ENCODE data around the gene FMNL3. TPM values are rescaled to one million over a fixed set of nuclear protein-coding genes. Genes with fewer than 3 reads are reported as not detected.
"Not testable (repeated sequence)": the region's sequence is repeated elsewhere in the genome, so short reads cannot be mapped to it uniquely, and the experiment has no call there.

FMNL3 gene
- total RNA-seq, 1 experiment from 2014 or later: 3.4 TPM

DNA sequence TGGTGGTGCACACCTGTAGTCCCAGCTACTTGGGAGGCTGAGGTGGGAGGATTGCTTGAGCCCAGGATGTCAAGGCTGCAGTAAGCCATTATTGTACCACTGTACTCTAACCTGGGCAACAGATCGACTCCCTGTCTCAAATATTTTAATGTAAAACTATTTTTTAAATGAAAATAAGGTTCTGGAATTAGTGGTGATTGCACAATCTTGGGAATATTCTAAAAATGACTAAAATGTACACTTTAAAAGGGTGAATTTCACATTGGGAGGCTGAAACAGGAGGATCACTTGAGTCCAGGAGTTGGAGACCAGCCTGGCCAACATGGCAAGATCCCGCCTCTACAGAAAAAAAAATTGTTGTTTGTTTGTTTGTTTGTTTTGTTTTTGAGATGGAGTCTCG, 21.2 kb upstream of the FMNL3 start:
- in situ Hi-C loops (cut with HindIII; ENCODE audit: low pct_unique_long_range_greater_than_20kb, low sequenced_read_pairs): no loop called here
- DNase-seq (ENCODE audit: low read depth): no peak

DNA sequence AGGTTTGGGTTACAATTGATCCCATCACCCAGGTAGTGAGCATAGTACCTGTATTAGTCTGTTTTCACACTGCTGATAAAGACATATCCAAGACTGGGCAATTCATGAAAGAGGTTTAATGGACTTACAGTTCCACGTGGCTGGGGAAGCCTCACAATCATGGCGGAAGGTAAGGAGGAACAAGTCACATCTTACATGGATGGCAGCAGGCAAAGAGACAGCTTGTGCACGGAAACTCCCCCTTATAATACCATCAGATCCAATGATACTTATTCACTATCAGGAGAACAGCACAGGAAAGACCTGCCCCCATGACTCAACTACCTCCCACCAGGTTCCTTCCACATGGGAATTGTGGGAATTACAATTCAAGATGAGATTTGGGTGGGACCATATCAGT, 14.2 kb upstream of the FMNL3 start:
- DNase-seq (ENCODE audit: low read depth); in situ Hi-C loops (cut with HindIII; ENCODE audit: low pct_unique_long_range_greater_than_20kb, low sequenced_read_pairs): not testable (repeated sequence)

DNA sequence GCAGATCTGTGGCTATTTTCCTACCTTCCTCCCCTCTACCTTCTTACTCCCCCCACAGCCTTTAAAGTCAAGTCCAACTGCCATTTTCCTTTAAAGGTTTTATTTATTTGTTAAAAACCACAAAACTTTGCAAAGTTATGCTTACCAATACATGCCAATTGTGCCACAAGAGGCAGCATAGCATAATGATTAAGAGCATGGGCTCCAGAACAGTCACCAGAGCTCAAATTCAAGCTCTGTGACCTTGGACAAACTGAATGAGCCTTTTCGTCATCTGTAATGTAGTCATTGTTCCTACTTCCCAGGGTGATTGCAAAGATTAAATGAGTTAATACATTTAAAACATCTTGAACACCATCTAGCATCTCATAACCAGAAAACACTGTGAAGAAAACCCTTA, 13.0 kb upstream of the FMNL3 start:
- no peak for DNase-seq (ENCODE audit: low read depth)
- in situ Hi-C loops (cut with HindIII; ENCODE audit: low pct_unique_long_range_greater_than_20kb, low sequenced_read_pairs): no loop called here

DNA sequence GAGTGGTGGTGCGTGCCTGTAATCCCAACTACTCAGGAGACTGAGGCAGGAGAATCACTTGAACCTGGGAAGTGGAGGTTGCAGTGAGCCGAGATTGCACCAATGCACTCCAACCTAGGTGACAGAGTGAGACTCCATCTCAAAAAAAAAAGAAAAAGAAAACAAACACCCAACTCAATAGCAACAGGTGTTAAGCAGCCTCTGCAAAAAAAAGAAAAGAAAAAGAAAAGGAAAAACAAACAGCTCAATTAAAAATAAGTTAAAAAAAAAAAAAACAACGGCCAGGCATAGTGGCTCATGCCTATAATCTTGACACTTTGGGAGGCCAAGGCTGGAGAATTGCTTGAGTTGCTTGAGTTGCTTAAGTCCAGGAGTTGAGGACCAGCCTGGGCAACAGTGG, 10.6 kb upstream of the FMNL3 start:
- DNase-seq (ENCODE audit: low read depth); in situ Hi-C loops (cut with HindIII; ENCODE audit: low pct_unique_long_range_greater_than_20kb, low sequenced_read_pairs): not testable (repeated sequence)

DNA sequence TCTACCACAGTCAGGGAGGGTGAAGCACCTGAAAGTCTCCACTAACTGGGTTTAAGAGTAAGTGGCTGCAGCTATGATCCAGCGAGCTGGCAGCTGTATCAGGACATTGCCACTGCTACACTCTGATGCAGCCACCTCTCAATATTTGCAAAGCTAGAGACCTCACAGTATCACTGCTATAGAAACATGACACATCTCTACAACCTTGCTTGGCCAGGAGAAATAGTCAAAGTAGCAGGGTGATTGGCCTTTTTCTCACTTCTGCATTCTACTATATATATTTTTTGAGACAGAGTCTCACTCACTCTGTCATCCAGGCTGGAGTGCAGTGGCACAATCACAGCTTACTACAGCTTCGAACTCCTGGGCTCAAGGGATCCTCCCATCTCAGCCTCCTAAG, 9.3 kb upstream of the FMNL3 start:
- no peak for DNase-seq (ENCODE audit: low read depth)
- in situ Hi-C loops (cut with HindIII; ENCODE audit: low pct_unique_long_range_greater_than_20kb, low sequenced_read_pairs): no loop called here

DNA sequence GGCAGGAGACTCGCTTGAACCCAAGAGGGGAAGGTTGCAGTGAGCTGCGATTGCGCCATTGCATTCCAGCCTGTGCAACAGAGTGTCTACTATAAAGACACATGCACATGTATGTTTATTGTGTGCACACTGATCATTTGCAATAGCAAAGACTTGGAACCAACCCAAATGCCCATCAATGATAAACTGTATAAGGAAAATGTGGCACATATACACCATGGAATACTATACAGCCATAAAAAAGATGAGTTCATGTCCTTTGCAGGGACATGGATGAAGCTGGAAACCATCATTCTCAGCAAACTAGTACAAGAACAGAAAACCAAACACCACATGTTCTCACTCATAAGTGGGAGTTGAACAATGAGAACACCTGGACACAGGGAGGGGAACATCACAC, 6.7 kb upstream of the FMNL3 start:
- DNase-seq (ENCODE audit: low read depth); in situ Hi-C loops (cut with HindIII; ENCODE audit: low pct_unique_long_range_greater_than_20kb, low sequenced_read_pairs): not testable (repeated sequence)

DNA sequence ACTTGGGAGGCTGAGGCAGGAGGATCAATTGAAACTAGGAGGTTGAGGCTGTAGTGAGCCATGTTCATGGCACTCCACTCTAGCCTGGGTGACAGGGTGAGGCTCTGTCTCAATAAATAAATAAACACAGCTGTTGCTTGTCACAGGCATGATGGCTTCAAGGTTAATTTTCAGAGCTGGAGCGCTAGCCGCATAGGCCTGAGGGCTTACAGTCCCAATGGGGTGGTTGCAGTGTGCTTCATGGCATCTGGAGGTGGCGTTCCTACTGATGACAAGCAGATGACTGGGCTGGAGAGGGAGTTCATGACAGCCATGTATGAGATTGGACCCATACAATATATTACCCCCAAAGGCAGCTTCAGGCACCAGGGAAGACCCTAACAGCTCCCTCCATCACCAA, 1.6 kb upstream of the FMNL3 start:
- in situ Hi-C loops (cut with HindIII; ENCODE audit: low pct_unique_long_range_greater_than_20kb, low sequenced_read_pairs): no loop called here
- no peak for DNase-seq (ENCODE audit: low read depth)

DNA sequence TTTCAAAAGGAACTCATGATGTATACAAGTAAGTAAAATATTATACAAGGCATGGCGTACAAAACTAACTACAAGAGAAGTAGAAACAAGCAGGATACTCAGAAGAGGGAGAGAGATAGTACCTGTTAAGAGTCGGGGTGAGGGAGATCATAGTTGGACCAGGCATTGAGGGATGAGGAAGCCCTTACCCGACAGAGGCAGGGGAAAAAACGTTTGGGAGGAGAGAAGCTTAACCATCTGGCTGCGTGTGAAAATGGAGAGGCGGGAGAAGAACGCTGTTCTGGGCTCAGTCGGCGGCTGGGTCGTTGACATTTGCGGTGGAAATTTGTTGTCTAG, 575 bp upstream of the FMNL3 start:
- no peak for DNase-seq (ENCODE audit: low read depth)
- in situ Hi-C loops (cut with HindIII; ENCODE audit: low pct_unique_long_range_greater_than_20kb, low sequenced_read_pairs): no loop called here

DNA sequence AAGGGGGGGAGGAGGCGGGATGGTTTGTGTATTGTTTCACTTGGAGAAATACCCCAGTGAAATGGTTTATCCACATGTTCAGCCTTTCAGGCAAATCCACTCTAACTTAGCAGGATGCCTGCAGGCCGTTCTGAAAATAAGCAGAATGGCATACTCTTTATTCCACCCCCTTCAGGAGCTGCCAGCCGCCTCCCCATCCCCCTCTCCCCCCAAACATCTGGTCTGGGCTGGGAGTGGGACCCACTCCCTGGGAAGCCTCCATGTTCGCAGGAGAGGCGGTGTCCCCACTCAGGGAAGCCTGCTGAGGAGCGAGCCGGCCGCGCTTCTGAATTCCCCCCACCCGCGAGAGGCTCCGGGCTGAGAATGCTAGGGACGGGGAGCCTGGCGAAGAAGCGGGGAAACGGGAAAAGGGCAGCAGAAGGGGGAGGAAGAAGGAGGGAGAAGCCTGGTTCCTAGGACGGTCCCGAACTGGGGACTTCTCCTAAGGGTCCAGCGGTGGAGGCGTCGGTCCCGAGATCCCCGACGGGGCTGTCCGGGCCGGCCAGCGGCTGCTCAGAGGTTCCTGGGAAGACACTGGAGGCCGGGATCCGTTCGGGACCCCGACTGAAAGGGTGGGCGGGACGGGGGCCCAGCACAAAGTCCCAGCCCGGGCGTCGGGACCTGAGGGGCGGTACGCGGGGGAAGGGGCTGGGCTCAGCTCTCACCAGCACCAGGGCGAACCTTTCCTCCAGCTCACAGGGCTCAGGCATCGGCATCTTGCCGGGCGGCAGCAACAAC, 666 bp downstream of the FMNL3 start:
- in situ Hi-C loops (cut with HindIII; ENCODE audit: low pct_unique_long_range_greater_than_20kb, low sequenced_read_pairs): no loop called here
- DNase-seq (ENCODE audit: low read depth): no peak

DNA sequence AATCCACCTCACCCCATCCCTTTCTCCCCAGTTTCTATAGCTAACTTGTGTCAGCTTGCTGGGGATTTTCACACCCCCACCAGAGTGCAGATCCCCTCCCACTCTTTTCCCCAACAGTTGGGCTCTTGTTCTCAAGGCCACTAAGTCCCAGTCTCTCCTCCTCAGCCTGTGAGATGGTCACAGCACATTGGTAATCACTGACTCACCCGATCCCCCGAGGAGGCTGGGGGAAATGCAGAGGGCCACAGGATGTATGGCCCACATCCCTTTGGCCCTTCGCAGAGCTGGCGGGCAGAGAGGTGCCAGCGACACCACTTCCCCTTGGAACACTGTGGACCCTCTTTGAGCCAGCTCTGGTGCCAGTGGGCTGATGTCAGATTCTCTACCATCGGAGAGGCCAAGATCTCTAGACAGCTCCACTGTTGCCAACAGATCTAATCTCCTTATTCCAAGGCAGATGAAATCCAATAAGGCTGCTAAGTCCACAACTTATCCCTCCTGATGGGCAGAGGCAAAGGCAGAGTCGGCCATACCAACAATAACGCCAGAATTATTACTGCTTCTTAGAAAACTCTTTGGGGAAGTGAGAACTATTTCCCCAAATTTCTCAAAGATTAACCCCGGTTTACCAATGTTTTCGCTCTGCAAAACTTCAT, 1.6 kb downstream of the FMNL3 start:
- in situ Hi-C loops (cut with HindIII; ENCODE audit: low pct_unique_long_range_greater_than_20kb, low sequenced_read_pairs): no loop called here
- no peak for DNase-seq (ENCODE audit: low read depth)

DNA sequence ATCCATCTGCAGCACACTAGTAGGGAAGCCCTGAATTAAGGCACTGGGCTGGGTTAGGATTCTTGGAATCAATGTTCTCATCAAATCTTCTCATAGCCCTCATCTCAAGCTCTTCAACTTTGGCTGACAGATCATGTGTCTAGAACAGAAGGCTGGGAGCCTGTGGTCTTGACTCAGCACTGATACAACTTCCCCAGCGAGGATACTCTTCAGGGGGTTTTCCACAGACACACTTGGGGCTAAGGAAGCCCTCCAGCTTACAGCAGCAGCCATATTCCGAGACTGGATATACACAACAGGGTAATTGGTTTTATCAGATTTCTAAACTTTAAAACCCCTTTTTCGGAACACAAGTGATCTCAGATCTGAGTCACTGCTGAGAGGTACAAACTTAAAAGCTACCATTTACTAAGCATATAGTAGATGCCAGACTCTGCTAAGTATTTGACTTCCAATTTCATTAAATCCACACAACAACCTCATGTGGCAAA, 3.5 kb downstream of the FMNL3 start:
- no peak for DNase-seq (ENCODE audit: low read depth)
- in situ Hi-C loops (cut with HindIII; ENCODE audit: low pct_unique_long_range_greater_than_20kb, low sequenced_read_pairs): no loop called here

DNA sequence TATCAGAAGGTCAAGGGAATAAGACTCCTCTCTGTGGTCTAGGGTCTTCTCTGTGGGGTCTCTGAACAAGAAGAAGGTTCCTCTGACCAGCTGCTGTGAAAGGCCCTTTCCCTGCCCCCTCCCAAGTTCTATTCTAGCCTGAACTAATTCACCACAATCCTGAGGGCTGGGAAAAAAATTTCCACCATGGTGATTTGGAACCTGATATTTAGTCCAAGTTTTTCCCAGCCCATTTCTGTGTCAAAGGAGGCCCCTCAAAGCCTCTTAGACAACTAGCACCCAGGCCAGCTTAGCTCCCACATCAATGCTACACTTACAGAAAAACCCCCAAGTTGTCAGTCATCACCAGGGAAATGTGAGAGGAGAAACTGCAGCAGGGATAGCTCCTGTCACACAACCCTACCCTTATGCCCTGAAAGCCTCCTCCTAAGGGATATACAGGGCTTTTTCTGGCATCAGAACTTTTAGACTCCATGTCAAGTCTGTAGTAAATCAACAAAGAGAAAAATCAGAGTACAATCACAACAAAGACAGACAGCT, 4.5 kb downstream of the FMNL3 start:
- DNase-seq (ENCODE audit: low read depth): no peak
- in situ Hi-C loops (cut with HindIII; ENCODE audit: low pct_unique_long_range_greater_than_20kb, low sequenced_read_pairs): no loop called here

DNA sequence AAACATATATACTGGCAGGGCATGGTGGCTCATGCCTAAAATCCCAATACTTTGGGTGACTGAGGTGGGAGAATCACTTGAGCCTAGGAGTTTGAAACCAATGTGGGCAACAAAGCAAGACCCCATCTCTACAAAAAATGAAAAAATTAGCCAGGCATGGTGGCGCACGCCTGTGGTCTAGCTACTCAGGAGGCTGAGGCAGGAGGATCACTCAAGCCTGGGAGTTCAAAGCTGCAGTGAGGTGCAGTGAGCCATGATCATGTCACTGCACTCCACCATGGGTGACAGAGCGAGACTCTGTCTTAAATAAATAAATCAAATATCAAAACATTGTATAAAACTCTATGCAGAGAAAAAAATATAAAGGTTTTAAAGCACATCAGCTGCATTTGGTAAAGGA, 5.2 kb downstream of the FMNL3 start:
- no peak for DNase-seq (ENCODE audit: low read depth)
- in situ Hi-C loops (cut with HindIII; ENCODE audit: low pct_unique_long_range_greater_than_20kb, low sequenced_read_pairs): no loop called here

DNA sequence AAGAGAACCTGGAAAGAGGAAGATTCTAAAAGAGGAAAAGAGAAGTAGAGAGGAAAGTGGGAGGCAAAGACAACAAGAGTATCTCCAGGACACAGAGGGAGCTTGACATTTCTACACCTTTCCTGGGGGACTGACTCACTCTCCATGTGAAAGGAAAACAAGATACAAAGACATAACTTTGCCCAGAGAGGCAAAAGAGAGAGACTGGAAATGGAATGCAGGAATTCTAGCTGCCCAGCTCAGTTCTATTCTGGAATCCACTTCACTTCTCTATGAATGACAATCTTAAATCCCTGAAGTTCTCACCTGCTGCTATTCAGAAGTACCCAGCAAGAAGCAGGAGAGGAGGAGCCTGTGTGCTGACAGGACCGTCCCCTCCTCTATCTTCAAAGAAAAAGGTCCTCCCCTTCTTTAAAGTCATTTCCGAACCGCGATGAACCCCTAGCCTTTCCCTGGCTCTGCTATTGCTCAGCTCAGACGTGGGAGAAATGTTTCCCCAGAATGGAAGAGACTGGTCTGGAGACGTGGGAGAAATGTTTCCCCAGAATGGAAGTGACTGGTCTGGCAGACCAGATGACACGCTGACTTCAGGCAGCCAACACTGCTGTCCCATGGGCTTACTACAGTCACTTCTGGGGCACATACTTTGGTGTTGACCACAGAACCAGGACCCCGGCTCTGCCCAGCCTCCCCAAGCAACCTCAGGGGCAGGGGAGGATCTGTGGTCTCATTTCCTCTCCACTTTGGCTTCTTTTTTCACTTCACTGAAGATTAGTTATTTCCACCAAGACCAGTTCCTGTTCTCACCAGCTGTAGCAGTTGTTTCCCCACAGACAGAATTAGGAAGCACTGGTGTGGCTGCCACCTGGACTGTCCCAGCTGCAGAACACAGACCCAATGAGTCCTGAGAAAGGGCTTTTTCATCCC, 8.3 kb downstream of the FMNL3 start:
- DNase-seq (ENCODE audit: low read depth): no peak
- in situ Hi-C loops (cut with HindIII; ENCODE audit: low pct_unique_long_range_greater_than_20kb, low sequenced_read_pairs): no loop called here

DNA sequence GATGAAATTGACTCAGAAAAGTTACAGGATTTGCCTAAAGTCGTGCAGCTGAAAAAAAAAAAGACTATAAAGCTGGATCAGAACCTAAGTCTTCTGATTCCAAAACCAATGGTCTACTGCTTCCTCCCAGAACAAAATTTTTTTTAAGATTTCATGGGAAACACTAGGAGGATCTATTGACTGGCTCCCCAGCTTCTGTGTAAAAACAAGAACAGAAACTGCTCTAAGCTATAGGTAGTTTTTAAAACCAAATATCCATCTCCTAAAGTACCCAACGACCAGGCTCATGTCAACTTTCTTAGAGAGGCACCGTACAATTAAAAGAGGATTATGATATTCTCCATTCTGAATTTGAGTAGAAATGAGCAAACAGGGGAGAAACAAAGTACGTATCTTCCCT, 9.4 kb downstream of the FMNL3 start:
- DNase-seq (ENCODE audit: low read depth): no peak
- in situ Hi-C loops (cut with HindIII; ENCODE audit: low pct_unique_long_range_greater_than_20kb, low sequenced_read_pairs): no loop called here

DNA sequence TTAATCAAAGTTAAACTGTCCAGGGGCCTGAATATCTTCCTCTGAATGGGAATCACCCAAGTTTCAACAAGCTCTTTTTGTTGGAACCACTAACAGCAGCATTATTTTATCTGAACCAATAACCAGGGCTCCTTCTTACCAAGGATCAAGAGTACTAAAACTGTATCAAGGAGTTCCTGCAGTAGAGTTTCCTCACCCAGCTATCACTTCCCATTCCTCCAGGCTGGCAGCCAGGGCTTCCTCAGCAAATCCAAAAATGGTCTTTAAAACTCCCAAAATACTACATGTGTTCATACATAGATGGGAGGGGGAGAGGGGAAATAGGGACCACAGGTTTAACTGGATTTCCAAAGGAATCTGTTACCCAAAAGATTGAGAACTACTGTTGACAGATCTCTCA, 10.5 kb downstream of the FMNL3 start:
- in situ Hi-C loops (cut with HindIII; ENCODE audit: low pct_unique_long_range_greater_than_20kb, low sequenced_read_pairs): no loop called here
- no peak for DNase-seq (ENCODE audit: low read depth)

DNA sequence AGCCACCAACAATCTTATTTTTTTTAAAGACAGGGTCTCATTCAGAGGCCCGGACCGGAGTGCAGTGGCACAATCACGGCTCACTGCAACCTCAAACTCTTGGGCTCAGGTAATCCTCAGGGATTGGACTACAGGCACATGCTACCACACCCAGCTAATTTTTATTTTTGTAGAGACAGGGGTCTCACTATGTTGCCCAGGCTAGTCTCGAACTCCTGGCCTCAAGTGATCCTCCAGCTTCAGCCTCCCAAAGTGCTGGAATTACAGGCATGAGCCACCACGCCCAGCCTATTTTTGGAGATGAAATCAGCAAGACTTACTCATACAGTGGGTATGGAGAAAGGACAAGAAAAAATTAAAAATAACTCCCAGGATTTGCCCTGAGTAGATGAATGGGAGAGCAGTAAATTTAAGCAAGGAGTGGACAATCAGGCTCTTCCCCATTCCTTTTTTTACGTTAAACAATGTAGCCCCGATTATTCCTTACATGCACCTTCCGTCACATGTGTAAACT, 13.2 kb downstream of the FMNL3 start:
- DNase-seq (ENCODE audit: low read depth): no peak
- in situ Hi-C loops (cut with HindIII; ENCODE audit: low pct_unique_long_range_greater_than_20kb, low sequenced_read_pairs): no loop called here

DNA sequence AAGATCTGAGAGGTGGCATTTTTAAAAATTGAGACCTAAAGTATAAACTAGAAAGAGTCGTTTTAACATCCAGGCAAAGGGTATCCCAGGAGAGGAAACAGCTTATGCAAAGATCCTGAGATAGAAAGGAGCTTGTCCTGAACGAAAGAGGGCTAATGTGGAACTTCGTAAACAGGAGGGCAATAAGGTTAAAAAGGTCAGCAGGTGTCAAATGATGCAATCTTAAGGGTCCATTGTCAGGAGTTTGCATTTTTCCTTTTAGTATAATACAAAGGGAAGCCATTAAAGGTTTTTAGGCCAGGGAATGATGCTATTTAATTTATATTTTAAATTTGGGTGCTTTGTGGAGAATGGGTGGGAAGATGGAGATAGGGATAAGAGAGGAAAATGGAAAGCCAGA, 14.4 kb downstream of the FMNL3 start:
- no peak for DNase-seq (ENCODE audit: low read depth)
- in situ Hi-C loops (cut with HindIII; ENCODE audit: low pct_unique_long_range_greater_than_20kb, low sequenced_read_pairs): no loop called here

DNA sequence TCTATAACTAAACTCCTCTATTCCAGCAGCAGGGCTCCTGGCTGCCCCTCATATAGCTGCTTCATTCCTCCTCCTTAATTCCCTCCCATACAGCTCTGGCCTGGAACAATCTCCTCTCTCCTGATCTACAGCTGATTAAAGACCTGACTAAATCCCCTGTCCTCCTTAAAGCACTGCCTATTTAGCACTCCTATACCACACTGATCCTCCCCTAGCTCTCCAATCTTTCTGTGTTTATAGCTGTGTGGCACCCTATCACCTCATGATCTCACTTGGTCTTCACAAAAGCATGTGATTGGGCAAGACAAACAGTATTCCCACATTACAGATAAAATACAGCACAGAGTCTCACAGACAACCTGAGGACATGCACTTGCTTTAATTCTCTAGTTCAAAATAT, 17.4 kb downstream of the FMNL3 start:
- DNase-seq (ENCODE audit: low read depth): no peak
- in situ Hi-C loops (cut with HindIII; ENCODE audit: low pct_unique_long_range_greater_than_20kb, low sequenced_read_pairs): no loop called here
